HCT116 (cell line): ENCODE data around the gene SPTLC1. TPM values are rescaled to one million over a fixed set of nuclear protein-coding genes. Genes with fewer than 3 reads are reported as not detected.

Experiments used
- ATAC-seq: fragments of 200-7000 bp; cut with Tn5 transposase; 2 replicates; pipeline ENCODE4 v1.9.1; 2020; ENCODE audit warnings: mild to moderate bottlenecking, moderate library complexity
- BruUV-seq: library from RNA; stranded (reverse); fragments of 400-500 nt; replicated peaks from 2 replicates; lab custom pipeline; 2021; lab: Mats Ljungman, UMichigan
- CTCF ChIA-PET: fragments of 300-600 bp; sonication (Branson Sonifier 250); formaldehyde crosslinking; loops from one replicate; lab custom pipeline; 2021; ENCODE audit warnings: antibody characterized with exemption; lab: Charles Lee
- POLR2A ChIA-PET: fragments of 300-600, 350-600 bp; sonication (Branson Sonifier 250); formaldehyde crosslinking; loops from one replicate; lab custom pipeline; 2021; ENCODE audit warnings: antibody characterized with exemption; lab: Charles Lee
- RAD21 ChIA-PET, 2 experiments: fragments of 300-600 bp; sonication (Branson Sonifier 250); formaldehyde crosslinking; loops; one replicate each; lab custom pipeline; 2023; ENCODE audit warnings: low total read pairs in 2 of 2; ENCODE audit not compliant: uncharacterized antibody in 2 of 2, unreplicated experiment in 2 of 2, low non-redundant PET in 1 of 2; lab: Charles Lee
- DNase-seq: peaks from one replicate; pipeline ENCODE4 v3.0.0-alpha.2; 2010; ENCODE audit warnings: low read depth, low spot score
- H2AFZ ChIP-seq: fragments of 200-600 bp; shearing (Covaris generic), sonication (generic); 2 replicates; pipeline ENCODE4 v1.6.1; 2017; ENCODE audit warnings: low read depth, mixed run types, mixed read lengths, antibody characterized with exemption, low read length; ENCODE audit not compliant: poor library complexity, severe bottlenecking
- H3K27ac ChIP-seq: 2 replicates; pipeline ENCODE4 v1.5.1; 2012; ENCODE audit warnings: low read depth, low read length
- H3K27me3 ChIP-seq: fragments of 200-600 bp; sonication (generic); 2 replicates; pipeline ENCODE4 v1.6.1; 2016; ENCODE audit warnings: mixed run types, low read length, mixed read lengths; ENCODE audit not compliant: insufficient read depth
- H3K36me3 ChIP-seq, 2 experiments: fragments of 200-500 bp in 1 of 2; fragments of 200-600 bp in 1 of 2; sonication (Bioruptor generic) in 1 of 2; sonication (generic) in 1 of 2; 2 replicates each; pipeline versions ENCODE4 v1.5.1 to v1.6.1; 2014 to 2016; ENCODE audit warnings: low read length in 2 of 2, inconsistent platforms in 1 of 2, mixed read lengths in 1 of 2, mixed run types in 1 of 2; ENCODE audit not compliant: insufficient read depth in 2 of 2, control insufficient read depth in 1 of 2
- H3K4me1 ChIP-seq, 2 experiments: fragments of 200-600 bp in 1 of 2; sonication (generic) in 1 of 2; 2 replicates each; pipeline versions ENCODE4 v1.5.1 to v1.6.1; 2012 to 2017; ENCODE audit warnings: low read length in 2 of 2, inconsistent platforms in 1 of 2, mild to moderate bottlenecking in 1 of 2, mixed read lengths in 1 of 2, mixed run types in 1 of 2, moderate library complexity in 1 of 2; ENCODE audit not compliant: insufficient read depth in 2 of 2, control insufficient read depth in 1 of 2
- H3K4me2 ChIP-seq: fragments of 200-600 bp; sonication (generic); 2 replicates; pipeline ENCODE4 v1.6.1; 2017; ENCODE audit warnings: mixed run types, low read length, mixed read lengths
- H3K4me3 ChIP-seq, 2 experiments: fragments of 200-600 bp in 1 of 2; sonication (generic) in 1 of 2; replicated peaks in 1 of 2; 2 replicates each; pipeline ENCODE4 v1.5.1; 2011 to 2016; ENCODE audit warnings: low read length in 2 of 2, control low read depth in 1 of 2, low read depth in 1 of 2, mild to moderate bottlenecking in 1 of 2, mixed read lengths in 1 of 2, mixed run types in 1 of 2
- H3K79me2 ChIP-seq: fragments of 200-600 bp; sonication (generic); 2 replicates; pipeline ENCODE4 v1.6.1; 2017; ENCODE audit warnings: mild to moderate bottlenecking, mixed run types, low read length, moderate library complexity, mixed read lengths; ENCODE audit not compliant: insufficient read depth
- H3K9ac ChIP-seq: fragments of 200-600 bp; sonication (generic); 2 replicates; pipeline ENCODE4 v1.6.1; 2016; ENCODE audit warnings: low read length, mixed read lengths
- H3K9me2 ChIP-seq: fragments of 200-600 bp; sonication (generic), shearing (Covaris generic); 2 replicates; pipeline ENCODE4 v1.6.1; 2017; ENCODE audit warnings: mixed run types, mild to moderate bottlenecking, moderate library complexity; ENCODE audit not compliant: insufficient read depth
- H3K9me3 ChIP-seq, 2 experiments: fragments of 200-500 bp in 1 of 2; fragments of 200-600 bp in 1 of 2; sonication (Bioruptor generic) in 1 of 2; sonication (generic) in 1 of 2; 2 replicates each; pipeline ENCODE4 v1.6.1; 2014 to 2017; ENCODE audit warnings: low read length in 2 of 2, mixed read lengths in 2 of 2, inconsistent platforms in 1 of 2, low read depth in 1 of 2, mild to moderate bottlenecking in 1 of 2, mixed run types in 1 of 2, moderate library complexity in 1 of 2; ENCODE audit not compliant: control insufficient read depth in 1 of 2, insufficient read depth in 1 of 2
- H4K20me1 ChIP-seq: fragments of 200-600 bp; sonication (generic), shearing (Covaris generic); 2 replicates; pipeline ENCODE4 v1.6.1; 2017; ENCODE audit warnings: mixed run types, mild to moderate bottlenecking, moderate library complexity; ENCODE audit not compliant: insufficient read depth
- ATF3 ChIP-seq: IDR thresholded peaks from 2 replicates; pipeline ENCODE4 v1.6.1; 2012
- CBX3 ChIP-seq: IDR thresholded peaks from 2 replicates; pipeline ENCODE4 v1.6.1; 2012; ENCODE audit warnings: low read depth
- CTCF ChIP-seq, 3 experiments: fragments of 200-600 bp in 1 of 3; sonication (generic) in 1 of 3; IDR thresholded peaks in 2 of 3; conservative IDR thresholded peaks in 1 of 3; 2 replicates each; pipeline ENCODE4 v1.5.1; 2012 to 2017; ENCODE audit warnings: low read depth in 2 of 3, low read length in 2 of 3, antibody characterized with exemption in 1 of 3, borderline replicate concordance in 1 of 3, control low read depth in 1 of 3, mild to moderate bottlenecking in 1 of 3, mixed read lengths in 1 of 3, mixed run types in 1 of 3, moderate library complexity in 1 of 3; ENCODE audit not compliant: insufficient read depth in 1 of 3
- ELF1 ChIP-seq: IDR thresholded peaks from 2 replicates; pipeline ENCODE4 v1.6.1; 2012; ENCODE audit warnings: low read depth, borderline replicate concordance
- EZH2 ChIP-seq: fragments of 200-600 bp; sonication (generic); IDR thresholded peaks from 2 replicates; pipeline ENCODE4 v1.6.1; 2017; ENCODE audit warnings: antibody characterized with exemption, mixed run types
- EZH2phosphoT487 ChIP-seq: fragments of 200-600 bp; IDR thresholded peaks from 2 replicates; pipeline ENCODE4 v1.6.1; 2018; ENCODE audit warnings: antibody characterized with exemption, borderline replicate concordance
- FOSL1 ChIP-seq: IDR thresholded peaks from 2 replicates; pipeline ENCODE4 v1.6.1; 2012; ENCODE audit warnings: low read depth
- JUND ChIP-seq: IDR thresholded peaks from 2 replicates; pipeline ENCODE4 v1.6.1; 2012
- MAX ChIP-seq: IDR thresholded peaks from 2 replicates; pipeline ENCODE4 v1.6.1; 2012
- POLR2AphosphoS5 ChIP-seq: IDR thresholded peaks from 2 replicates; pipeline ENCODE4 v1.6.1; 2011; ENCODE audit warnings: mild to moderate bottlenecking, low read depth, low read length, moderate library complexity
- RAD21 ChIP-seq: IDR thresholded peaks from 2 replicates; pipeline ENCODE4 v1.6.1; 2012; ENCODE audit warnings: low read depth, mild to moderate bottlenecking
- REST ChIP-seq: IDR thresholded peaks from 2 replicates; pipeline ENCODE4 v1.6.1; 2012; ENCODE audit warnings: low read depth
- SIN3A ChIP-seq: IDR thresholded peaks from 2 replicates; pipeline ENCODE4 v1.6.1; 2012; ENCODE audit warnings: low read depth
- SP1 ChIP-seq: IDR thresholded peaks from 2 replicates; pipeline ENCODE4 v1.6.1; 2012; ENCODE audit warnings: low read depth
- SRF ChIP-seq: IDR thresholded peaks from 2 replicates; pipeline ENCODE4 v1.6.1; 2012; ENCODE audit warnings: low read depth
- TCF7L2 ChIP-seq: IDR thresholded peaks from 2 replicates; pipeline ENCODE4 v1.7.0; 2011; ENCODE audit warnings: borderline replicate concordance, inconsistent platforms; ENCODE audit not compliant: insufficient read depth, insufficient read length; ENCODE audit errors: extremely low read depth
- YY1 ChIP-seq: IDR thresholded peaks from 2 replicates; pipeline ENCODE4 v1.6.1; 2011; ENCODE audit warnings: low read length, low read depth, moderate library complexity, mild to moderate bottlenecking; ENCODE audit not compliant: insufficient replicate concordance; ENCODE audit errors: extremely low read depth
- ZFX ChIP-seq: fragments of 450-650 bp; IDR thresholded peaks from 2 replicates; pipeline ENCODE4 v1.6.1; 2017
- ZNF274 ChIP-seq: fragments of 200-500 bp; sonication (Bioruptor generic); IDR thresholded peaks from 2 replicates; pipeline ENCODE4 v1.6.1; 2014; ENCODE audit warnings: mild to moderate bottlenecking, low read depth, low read length, inconsistent platforms
- intact Hi-C: fragments of 100-400 bp; cut with micrococcal nuclease; formaldehyde crosslinking; loops from 2 replicates; pipeline ENCODE4 v1.10.0; 2022
- total RNA-seq: library from RNA; stranded (reverse); gene quantifications from one replicate; pipeline ENCODE4 v1.2.1, GENCODE V29; 2021; ENCODE audit not compliant: unreplicated experiment

The SPTLC1 gene
- total RNA-seq, 1 experiment from 2014 or later, result 81.7 TPM

- Histone ChIP-seq H3K27me3 (no peaks in the 10 kb centered on the region), H3K79me2 (no peaks in the 10 kb centered on the region), H3K9ac (no peak overlapping the region), H3K9me3 (peaks cover 5 to 7% of the 10 kb centered on the region in 2 experiments; a peak in 2 of 4 replicates), H3K36me3 (peaks cover 30 to 53% of the 10 kb centered on the region in 2 experiments), H3K4me2 (no peak overlapping the region), H3K27ac (no peak overlapping the region), H3K4me3 (no peak overlapping the region), H4K20me1 (no peaks in the 10 kb centered on the region), H3K4me1 (no peaks in the 10 kb centered on the region), H2AFZ (no peak overlapping the region), H3K9me2 (no peaks in the 10 kb centered on the region)
- ChIA-PET CTCF (no interaction called here), POLR2A (no interaction called here), RAD21 (no interaction called here)
- intact Hi-C loops, result no loop called here
- no TSS peak for BruUV-seq
- ATAC-seq (no peak), DNase-seq (no peak)
- TF ChIP-seq CTCF (IDR thresholded peaks at IDR 0.05 in 2 of 3, conservative IDR thresholded peaks at IDR 0.05 in 1 of 3; ENCODE audit: borderline replicate concordance in 1 of 3, insufficient read depth in 1 of 3, low read depth in 2 of 3, low read length in 2 of 3) (no peak), TCF7L2 (no peak), ZFX (no peak), EZH2phosphoT487 (no peak), SRF (no peak), SIN3A (no peak), EZH2 (no peak), POLR2AphosphoS5 (no peak), REST (no peak), MAX (no peak), SP1 (no peak), FOSL1 (no peak), ELF1 (no peak), ATF3 (no peak), CBX3 (no peak), YY1 (no peak), RAD21 (no peak), JUND (no peak), ZNF274 (no peak)
Observed at GRCh38 chr9:92043002-92043401, 72.2 kb downstream of the SPTLC1 start.
